SJCRH30 (cell line): ENCODE measurements around the gene PRTFDC1. TPM values are rescaled to one million over a fixed set of nuclear protein-coding genes. Genes with fewer than 3 reads are reported as not detected.

Experiments used
- DNase-seq, 2 experiments: peaks; one replicate each; pipeline ENCODE4 v3.0.0-alpha.2; 2015 to 2020
- H3K27ac ChIP-seq: fragments of 250-450 bp; sonication (Bioruptor Pico); 2 replicates; pipeline ENCODE4 v1.5.1; 2020; ENCODE audit warnings: mild to moderate bottlenecking, moderate library complexity
- H3K27me3 ChIP-seq: fragments of 250-450 bp; sonication (Bioruptor Pico); 2 replicates; pipeline ENCODE4 v1.5.1; 2020; ENCODE audit warnings: mild to moderate bottlenecking, moderate library complexity
- H3K36me3 ChIP-seq: fragments of 250-450 bp; sonication (Bioruptor Pico); 2 replicates; pipeline ENCODE4 v1.5.1; 2020; ENCODE audit warnings: mild to moderate bottlenecking, moderate library complexity
- H3K4me1 ChIP-seq: fragments of 250-450 bp; sonication (Bioruptor Pico); 2 replicates; pipeline ENCODE4 v1.5.1; 2020; ENCODE audit warnings: mild to moderate bottlenecking, moderate library complexity
- H3K4me3 ChIP-seq: fragments of 250-450 bp; sonication (Bioruptor Pico); 2 replicates; pipeline ENCODE4 v1.5.1; 2020; ENCODE audit warnings: mild to moderate bottlenecking, moderate library complexity
- H3K9me3 ChIP-seq: fragments of 250-450 bp; sonication (Bioruptor Pico); replicated peaks from 2 replicates; pipeline ENCODE4 v1.5.1; 2020; ENCODE audit warnings: mild to moderate bottlenecking, moderate library complexity
- total RNA-seq: library from RNA; depleted of rRNA; stranded (reverse); fragments of >200 nt; shearing (Covaris generic); gene quantifications from 2 replicates; pipeline ENCODE4 v1.2.3, GENCODE V29; 2014; rRNA removed

The PRTFDC1 gene
- total RNA-seq, 1 experiment from 2014 or later = 0.08 TPM

- H3K27ac ChIP-seq = no peak overlapping the region
- H3K4me1 ChIP-seq = no peaks in the 10 kb centered on the region
- no peaks in the 10 kb centered on the region for H3K9me3 ChIP-seq
- no peaks in the 10 kb centered on the region for H3K27me3 ChIP-seq
- DNase-seq = no peak
- H3K36me3 ChIP-seq = no peaks in the 10 kb centered on the region
- no peak overlapping the region for H3K4me3 ChIP-seq
Measured at GRCh38 chr10:24822590-24822989, 129.8 kb downstream of the PRTFDC1 start.

GRCh38 chr10:24821986-24822385, 130.4 kb downstream of the PRTFDC1 start:
- Histone ChIP-seq H3K9me3 (no peaks in the 10 kb centered on the region), H3K4me1 (no peaks in the 10 kb centered on the region), H3K27ac (no peak overlapping the region), H3K36me3 (no peaks in the 10 kb centered on the region), H3K4me3 (no peak overlapping the region), H3K27me3 (no peaks in the 10 kb centered on the region)
- no peak for DNase-seq

- Histone ChIP-seq H3K27me3 (0 out of 2 replicates have a peak, but pooled peaks cover 3% of the 10 kb centered on the region), H3K9me3 (no peaks in the 10 kb centered on the region), H3K4me1 (no peaks in the 10 kb centered on the region), H3K27ac (no peak overlapping the region), H3K4me3 (no peak overlapping the region), H3K36me3 (no peaks in the 10 kb centered on the region)
- no peak for DNase-seq
Measured at GRCh38 chr10:24816868-24817396, 135.5 kb downstream of the PRTFDC1 start.

GRCh38 chr10:24814568-24815313, 137.7 kb downstream of the PRTFDC1 start:
- Histone ChIP-seq H3K4me1 (no peaks in the 10 kb centered on the region), H3K9me3 (no peaks in the 10 kb centered on the region), H3K36me3 (no peaks in the 10 kb centered on the region), H3K27ac (no peak overlapping the region), H3K4me3 (no peak overlapping the region), H3K27me3 (0 out of 2 replicates have a peak, but pooled peaks cover 3% of the 10 kb centered on the region)
- DNase-seq = no peak

- Histone ChIP-seq H3K4me1 (no peaks in the 10 kb centered on the region), H3K36me3 (no peaks in the 10 kb centered on the region), H3K27ac (no peak overlapping the region), H3K27me3 (0 out of 2 replicates have a peak, but pooled peaks cover 3% of the 10 kb centered on the region), H3K9me3 (no peaks in the 10 kb centered on the region), H3K4me3 (no peak overlapping the region)
- no peak for DNase-seq
Measured at GRCh38 chr10:24813856-24814255, 138.6 kb downstream of the PRTFDC1 start.

GRCh38 chr10:24806262-24806661, 146.1 kb downstream of the PRTFDC1 start:
- Histone ChIP-seq H3K9me3 (no peaks in the 10 kb centered on the region), H3K4me1 (no peaks in the 10 kb centered on the region), H3K27me3 (no peaks in the 10 kb centered on the region), H3K4me3 (no peak overlapping the region), H3K36me3 (no peaks in the 10 kb centered on the region), H3K27ac (no peak overlapping the region)
- DNase-seq = no peak

GRCh38 chr10:24804956-24805355, 147.4 kb downstream of the PRTFDC1 start:
- Histone ChIP-seq H3K27ac (no peak overlapping the region), H3K36me3 (no peaks in the 10 kb centered on the region), H3K9me3 (no peaks in the 10 kb centered on the region), H3K27me3 (no peaks in the 10 kb centered on the region), H3K4me1 (no peaks in the 10 kb centered on the region), H3K4me3 (no peak overlapping the region)
- no peak for DNase-seq

GRCh38 chr10:24804392-24804791, 148.0 kb downstream of the PRTFDC1 start:
- no peak overlapping the region for H3K27ac ChIP-seq
- no peaks in the 10 kb centered on the region for H3K9me3 ChIP-seq
- no peaks in the 10 kb centered on the region for H3K36me3 ChIP-seq
- no peaks in the 10 kb centered on the region for H3K27me3 ChIP-seq
- DNase-seq = no peak
- H3K4me3 ChIP-seq = no peak overlapping the region
- no peaks in the 10 kb centered on the region for H3K4me1 ChIP-seq

GRCh38 chr10:24802378-24802777, 150.0 kb downstream of the PRTFDC1 start:
- no peak for DNase-seq
- Histone ChIP-seq H3K4me1 (no peaks in the 10 kb centered on the region), H3K4me3 (no peak overlapping the region), H3K36me3 (no peaks in the 10 kb centered on the region), H3K9me3 (no peaks in the 10 kb centered on the region), H3K27ac (no peak overlapping the region), H3K27me3 (no peaks in the 10 kb centered on the region)

GRCh38 chr10:24800861-24801260, 151.5 kb downstream of the PRTFDC1 start:
- Histone ChIP-seq H3K9me3 (no peaks in the 10 kb centered on the region), H3K27me3 (no peaks in the 10 kb centered on the region)
- no peak for DNase-seq

More at GRCh38 chr10:24800861-24801260, 151.5 kb downstream of the PRTFDC1 start:
- no peaks in the 10 kb centered on the region for H3K4me1 ChIP-seq
- H3K27ac ChIP-seq = no peak overlapping the region
- no peaks in the 10 kb centered on the region for H3K36me3 ChIP-seq
- no peak overlapping the region for H3K4me3 ChIP-seq

Other genes starting within 250 kb of the PRTFDC1 start
- gene ARHGAP21, start 228.7 kb downstream of the PRTFDC1 start, total RNA-seq = 38.0 and 48.7 TPM in 2 replicates
- gene ENKUR, start 63.6 kb upstream of the PRTFDC1 start, total RNA-seq = not detected in 2 replicates
- 6.3 and 6.5 TPM in 2 replicates for gene THNSL1, start 64.0 kb upstream of the PRTFDC1 start, total RNA-seq
- gene GPR158, start 222.4 kb upstream of the PRTFDC1 start, total RNA-seq = 6.7 and 6.8 TPM in 2 replicates